HG02852 (cell line): ENCODE data around the gene SH2D3C.
"Not testable (repeated sequence)": the region's sequence is repeated elsewhere in the genome, so short reads cannot be mapped to it uniquely, and the experiment has no call there.

Source experiments
- ATAC-seq: cut with Tn5 transposase; IDR thresholded peaks from one replicate; pipeline ENCODE4 v1.9.1; 2021; ENCODE audit warnings: mild to moderate bottlenecking, moderate library complexity; ENCODE audit not compliant: unreplicated experiment

SH2D3C gene

DNA sequence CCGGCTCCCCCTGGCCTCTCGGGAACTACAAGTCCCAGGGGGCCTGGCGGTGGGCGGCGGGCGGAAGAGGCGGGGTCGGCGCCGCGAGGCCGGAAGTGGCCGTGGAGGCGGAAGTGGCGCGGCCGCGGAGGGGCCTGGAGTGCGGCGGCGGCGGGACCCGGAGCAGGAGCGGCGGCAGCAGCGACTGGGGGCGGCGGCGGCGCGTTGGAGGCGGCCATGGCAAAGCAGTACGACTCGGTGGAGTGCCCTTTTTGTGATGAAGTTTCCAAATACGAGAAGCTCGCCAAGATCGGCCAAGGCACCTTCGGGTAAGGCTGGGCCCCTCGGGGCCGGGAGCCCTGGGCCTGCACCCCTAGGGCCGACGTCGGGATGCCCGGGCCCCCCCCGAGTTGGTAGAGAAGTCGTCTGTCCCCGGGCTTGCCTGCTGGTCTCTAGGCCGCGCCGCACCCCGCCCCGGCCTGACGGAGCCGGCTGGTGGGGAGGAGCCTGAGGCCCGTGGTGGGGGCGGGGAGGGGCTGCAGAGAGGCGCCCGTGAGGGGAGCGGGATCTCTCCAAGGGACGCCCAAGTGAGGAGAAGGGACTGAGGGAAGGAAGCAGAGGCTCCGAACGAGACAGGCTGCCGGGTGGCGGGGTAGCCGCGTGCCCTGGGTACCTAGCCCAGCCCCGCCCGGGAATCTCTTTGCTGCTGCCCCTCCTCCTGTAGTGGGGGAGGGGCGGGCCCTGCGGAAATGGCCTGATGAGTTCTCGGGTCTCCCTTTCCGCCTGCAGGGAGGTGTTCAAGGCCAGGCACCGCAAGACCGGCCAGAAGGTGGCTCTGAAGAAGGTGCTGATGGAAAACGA, 7.7 kb upstream of the SH2D3C start, which contains the start of gene CDK9:
TSS of gene CDK9 (plus strand) at position 102 of the 840 bp plus-strand sequence. CDS start at position 217, 115 bp downstream.
- peak; percentile 66 for ATAC-seq

DNA sequence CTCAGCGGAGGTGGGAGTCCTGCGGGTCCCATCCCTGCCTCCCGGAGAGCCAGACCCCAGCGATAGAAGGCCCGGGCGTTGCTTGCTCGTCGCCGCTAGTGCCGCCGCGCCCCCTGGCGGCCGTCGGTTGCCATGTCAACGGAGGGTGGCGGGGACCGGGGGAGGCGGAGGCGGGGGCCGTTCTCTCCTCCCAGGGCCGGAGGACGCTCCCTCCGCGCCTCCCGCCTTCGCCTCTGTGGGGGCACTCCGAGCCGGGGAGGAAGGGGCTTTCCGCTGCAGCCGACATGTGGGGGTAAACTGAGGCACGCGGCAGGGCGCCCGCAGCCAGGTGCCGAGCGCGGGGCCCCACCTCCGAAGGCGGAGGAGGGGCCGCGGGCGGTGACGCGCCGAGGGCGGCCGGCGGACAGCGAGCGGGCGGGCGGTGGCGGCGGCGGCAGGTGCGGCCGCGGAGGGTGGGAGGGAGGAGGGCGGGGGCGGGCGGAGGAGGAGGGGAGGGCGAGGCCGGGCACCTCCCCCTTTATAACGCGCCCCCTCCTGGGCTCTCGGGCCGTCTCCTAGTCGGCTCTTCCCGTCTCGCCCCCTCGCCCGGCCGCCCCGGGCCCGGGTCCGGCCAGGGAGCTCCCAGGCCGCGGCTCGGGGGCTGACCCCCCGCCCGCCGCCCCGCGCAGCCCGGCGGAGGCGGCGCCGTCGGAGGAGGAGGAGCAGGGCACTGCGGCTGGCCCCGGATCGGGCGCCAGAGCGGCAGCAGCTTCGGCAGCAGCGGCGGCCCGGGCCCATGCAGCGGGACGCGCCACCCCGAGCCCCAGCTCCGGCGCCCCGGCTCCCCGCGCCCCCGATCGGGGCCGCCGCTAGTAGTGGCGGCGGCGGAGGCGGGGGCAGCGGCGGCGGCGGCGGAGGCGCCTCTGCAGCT, 6.8 kb upstream of the SH2D3C start:
- peak; percentile 48 for ATAC-seq

DNA sequence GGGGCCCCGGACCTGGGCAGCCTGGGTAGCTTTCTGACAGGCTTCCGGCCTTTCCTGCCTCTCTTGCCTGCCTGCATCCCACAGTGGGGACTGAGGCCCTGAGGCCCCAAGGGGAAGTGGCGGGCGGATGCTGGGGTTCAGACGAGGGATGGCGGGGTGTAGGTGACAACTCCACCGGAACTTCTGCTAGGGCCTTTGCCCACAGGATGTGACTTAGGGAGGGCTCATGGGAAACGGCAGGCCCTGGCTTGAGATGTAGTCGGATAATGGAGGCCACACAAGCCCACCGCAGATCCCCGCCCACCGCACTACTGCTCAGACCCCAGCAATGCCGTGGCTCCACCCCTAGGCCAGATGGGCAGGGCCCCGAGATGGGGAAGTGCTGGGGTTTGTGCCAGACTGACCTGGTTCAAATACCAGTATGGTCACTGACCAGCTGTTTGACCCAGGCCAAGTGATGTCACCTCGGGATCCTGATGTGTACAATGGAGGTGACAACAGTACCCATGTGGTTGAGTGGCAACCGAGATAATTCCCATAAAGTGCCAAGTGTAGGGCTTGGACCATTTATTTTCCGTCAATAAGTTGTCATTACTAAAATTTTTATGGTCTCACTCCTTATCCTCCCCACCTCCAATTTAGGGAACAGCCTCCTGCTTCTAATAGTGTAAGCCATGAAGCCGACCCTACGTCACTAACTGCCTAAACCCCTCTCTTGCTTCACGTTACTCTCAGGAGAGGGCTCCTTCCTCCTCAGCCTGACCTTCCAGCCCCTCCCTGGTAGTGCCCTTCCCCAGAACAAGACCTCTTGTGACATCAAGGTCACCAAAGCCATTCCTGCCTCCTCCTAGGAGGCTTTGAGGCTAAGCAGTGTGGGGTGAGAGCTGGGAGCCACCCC, 4.9 kb upstream of the SH2D3C start:
- ATAC-seq, result no peak

DNA sequence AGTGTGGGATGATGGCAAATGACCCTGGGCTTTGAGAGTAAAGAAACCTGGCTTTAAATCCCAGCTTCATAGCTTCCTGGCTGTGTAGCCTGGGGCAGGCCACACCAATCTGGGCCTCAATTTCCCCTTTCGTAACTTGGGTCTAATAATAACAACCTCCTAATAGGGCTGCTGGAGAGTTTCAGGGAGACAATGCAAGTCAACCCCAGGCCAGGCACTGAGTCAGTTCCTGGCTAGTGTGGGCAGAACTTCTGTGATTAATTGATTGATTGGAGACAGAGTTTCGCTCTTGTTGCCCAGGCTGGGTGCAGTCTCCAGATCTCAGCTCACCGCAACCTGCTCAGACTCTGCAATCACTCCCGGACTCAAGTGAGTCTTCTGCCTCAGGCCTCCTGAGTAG, 3.3 kb upstream of the SH2D3C start:
- ATAC-seq, result no peak

DNA sequence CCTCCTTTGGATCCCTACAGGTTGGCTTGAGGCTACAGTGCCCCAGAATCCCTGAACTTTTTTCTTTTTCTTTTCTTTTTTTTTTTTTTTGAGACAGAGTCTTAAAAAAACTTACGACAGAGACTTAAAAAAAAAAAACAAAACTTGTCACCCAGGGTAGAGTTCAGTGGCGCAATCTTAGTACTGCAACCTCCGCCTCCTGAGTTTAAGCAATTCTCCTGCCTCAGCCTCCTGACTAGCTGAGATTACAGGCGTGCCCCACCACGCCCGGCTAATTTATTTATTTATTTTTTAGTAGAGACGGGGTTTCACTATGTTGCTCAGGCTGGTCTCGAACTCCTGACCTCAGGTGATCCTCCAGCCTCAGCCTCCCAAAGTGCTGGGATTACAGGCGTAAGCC, 2.4 kb upstream of the SH2D3C start:
- ATAC-seq, result not testable (repeated sequence)

DNA sequence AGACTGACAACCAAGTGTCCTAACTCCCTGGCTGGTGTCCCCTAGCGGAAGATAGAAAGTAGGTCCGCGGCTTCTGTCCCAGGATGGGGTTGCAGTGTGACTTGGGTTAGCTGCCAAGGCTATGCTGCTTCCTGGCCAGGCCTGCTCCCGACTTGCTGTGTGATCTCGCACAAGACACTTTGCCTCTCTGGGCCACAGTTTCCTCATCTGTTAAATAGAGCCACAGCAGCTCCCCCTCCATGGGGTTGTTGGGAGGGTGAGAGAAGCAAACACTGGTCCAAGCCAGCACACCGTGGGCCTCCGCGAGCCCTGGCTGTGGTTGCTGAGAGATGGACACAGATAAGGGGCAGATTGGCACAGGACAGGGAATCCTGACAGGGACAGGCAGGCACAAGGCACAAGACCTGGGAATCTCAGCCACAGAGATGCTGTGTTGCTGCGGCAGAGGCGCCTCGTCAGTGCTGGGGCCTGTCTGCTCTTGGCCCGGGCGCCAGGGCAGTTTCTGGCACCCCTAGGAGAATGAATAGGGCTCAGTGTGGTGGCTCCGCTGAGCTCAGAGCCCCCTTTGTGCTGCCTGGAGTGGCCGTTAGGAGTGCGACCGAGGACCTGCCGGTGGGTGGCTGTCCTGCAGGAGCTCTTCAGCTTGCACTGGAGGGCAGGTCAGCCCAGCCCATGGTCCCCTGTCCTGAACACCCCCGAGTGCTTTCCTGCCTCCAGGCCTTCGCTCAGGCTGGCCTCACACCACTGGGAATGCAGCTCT, 1.8 kb upstream of the SH2D3C start:
- no peak for ATAC-seq

DNA sequence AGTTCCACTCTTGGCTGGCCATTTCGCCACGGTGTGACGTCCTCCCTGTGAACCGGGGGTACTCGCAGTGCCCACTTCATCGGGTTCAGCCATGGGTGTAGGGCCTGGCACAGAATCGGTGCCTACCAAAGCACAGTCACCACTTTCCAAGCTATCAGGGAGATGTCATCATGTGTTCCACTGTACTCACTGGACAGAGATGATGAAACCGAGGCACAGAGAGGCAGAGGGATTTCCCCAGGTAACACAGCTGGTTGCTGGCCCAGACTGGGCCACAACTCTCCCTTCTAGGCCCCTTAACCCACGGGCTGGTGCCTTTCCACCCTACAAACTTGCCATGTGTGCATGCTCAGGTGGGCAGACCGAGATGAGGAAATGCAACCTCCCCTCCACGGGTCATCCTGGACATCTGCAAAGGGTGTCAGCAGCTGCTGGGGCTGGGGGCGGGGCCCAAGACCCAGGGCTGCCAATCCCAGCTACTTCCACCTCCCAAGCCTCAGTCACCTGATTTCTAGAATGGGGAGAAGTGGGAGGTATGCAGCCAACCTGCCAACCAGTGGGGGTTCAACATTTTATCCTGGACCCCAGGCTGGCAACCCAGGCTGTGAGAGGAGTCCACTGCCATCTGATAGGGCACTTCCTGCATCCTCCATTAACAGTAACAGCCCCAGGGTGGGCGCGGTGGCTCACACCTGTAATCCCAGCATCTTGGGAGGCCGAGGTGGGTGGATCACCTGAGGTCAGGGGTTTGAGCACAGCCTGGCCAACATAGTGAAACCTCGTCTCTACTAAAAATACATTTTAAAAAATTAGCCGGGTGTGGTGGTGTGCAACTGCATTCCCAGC, 893 bp upstream of the SH2D3C start:
- peak; percentile 51 for ATAC-seq

DNA sequence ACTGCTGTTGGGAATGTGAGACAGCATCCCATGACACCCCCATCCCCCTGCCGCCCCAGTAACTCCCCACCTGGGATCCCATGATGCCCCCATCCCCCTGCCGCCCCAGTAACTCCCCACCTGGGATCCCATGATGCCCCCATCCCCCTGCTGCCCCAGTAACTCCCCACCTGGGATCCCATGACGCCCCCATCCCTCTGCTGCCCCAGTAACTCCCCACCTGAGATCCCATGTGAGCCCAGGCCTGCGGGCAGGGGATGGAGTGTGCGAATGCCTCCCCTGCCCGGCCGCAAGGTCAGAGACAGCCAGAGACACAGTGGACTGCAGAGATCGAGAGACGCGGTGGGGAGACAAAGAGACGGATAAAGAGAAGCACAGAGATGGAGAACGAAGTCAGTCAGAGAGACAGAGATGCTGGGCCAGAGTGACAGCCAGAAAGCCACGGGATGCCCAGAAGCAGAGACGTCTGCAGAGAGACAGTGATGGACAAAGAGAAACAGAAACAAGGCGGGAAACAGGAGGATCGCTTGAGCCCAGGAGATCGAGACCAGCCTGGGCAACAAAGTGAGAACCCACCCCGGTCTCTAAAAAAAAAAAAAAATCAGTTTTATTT, 992 bp downstream of the SH2D3C start:
- ATAC-seq, result no peak

DNA sequence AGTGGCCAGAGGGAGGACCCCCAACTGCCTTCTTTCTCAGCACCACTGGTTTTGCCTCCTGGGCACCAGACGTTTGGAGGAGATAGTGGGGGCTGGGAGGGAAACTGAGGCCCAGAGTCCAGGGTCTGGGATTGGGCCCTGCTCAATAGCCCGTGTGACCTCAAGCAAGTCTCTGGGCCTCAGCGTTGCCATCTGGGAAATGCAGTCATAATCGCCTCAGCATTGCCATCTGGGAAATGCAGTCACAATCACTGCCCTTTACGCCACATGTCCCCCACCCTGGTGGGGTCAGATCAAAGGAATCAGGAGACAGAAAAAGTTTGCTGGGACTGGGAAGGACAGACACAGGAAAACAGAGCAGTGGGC, 1.6 kb downstream of the SH2D3C start:
- ATAC-seq, result no peak

DNA sequence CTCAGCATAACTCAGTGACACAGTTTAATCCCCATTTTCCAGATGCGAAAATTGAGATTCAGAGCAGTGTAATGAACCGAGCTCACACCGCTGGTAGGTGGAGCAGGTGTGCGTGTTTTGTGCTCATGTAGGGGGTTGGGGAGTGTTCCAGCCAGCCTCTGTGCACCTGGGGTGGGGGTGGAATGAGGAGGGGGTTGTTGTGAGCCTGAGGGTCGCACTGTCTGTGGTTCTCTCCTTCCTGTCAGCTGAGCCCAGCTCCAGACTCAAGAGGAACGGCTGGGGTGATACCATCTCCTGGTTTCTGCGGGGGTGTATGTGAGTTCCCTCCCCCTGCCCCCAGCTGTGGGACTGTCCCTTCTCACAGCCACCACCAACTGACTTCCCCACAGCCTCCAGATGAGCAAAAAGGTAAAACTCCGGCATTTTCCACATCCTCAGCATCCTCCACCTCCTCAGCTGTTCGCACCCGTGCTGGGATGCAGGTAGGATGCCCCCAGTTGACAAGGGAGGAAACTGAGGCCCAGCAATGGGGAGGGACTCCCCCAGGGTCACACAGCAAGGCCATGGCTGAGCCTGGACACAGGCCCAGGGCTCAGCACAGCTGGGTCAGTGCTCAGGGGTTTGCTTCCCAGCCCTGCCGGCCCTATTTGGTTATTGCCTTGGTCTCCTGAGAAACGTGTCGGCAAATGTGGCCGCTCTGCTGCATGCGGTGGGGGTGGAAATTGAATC, 2.1 kb downstream of the SH2D3C start:
- peak; percentile 34 for ATAC-seq

DNA sequence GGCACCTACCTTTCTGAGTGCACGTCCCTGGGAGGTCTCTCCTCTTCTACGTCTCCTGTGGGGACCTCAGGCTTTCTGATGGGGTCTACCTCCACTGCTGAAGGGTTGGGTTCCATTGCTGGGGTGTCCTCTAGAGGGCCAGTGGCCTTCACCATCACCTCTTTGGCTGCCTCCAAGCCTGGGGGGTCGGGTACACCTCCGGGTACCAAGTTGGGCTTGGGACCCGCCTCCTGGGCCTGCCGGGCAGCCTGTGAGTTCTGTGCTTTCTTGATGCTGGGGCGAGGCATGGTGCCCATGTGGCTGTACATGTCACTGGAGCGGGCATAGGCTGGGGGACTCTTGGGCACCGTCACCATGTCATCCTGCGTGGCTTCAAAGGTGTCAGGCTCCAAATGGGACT, 4.5 kb downstream of the SH2D3C start:
- ATAC-seq, result no peak

DNA sequence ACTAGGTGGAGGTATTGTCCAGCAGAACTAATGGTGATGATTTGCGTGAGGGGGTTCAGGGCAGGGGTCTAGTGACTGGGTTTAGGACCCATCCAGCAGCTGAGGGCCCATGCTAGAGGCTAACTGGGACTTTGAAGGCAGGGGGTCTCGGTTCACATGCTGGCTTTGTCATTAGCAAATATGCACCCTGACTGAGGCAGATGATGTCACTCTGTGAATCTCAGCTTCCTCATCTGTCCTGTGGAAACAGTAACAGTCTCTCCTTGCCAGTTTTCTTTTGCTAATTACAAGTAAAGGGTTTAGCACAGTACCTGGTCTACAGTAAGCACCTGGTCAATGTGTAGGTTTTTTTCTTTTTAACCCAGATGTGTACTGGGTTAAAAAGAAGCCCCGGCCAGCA, 5.2 kb downstream of the SH2D3C start:
- no peak for ATAC-seq

DNA sequence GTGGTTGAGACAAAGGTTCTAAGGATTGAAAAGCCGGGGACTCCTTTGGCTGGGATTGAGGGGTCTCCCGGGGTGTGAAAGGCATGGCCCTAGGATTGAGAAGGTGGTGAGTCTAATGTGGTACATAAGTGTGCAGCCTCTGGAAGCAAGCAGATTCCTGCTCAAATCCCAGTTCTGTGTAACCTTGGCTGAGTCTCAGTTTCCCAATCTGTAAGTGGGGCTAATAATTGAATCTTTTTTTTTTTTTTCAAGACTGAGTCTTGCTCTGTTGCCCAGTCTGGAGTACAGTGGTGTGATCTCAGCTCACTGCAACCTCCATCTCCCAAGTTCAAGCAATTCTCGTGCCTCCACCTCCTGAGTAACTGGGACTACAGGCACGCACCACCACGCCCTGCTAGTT, 5.9 kb downstream of the SH2D3C start:
- ATAC-seq, result no peak

DNA sequence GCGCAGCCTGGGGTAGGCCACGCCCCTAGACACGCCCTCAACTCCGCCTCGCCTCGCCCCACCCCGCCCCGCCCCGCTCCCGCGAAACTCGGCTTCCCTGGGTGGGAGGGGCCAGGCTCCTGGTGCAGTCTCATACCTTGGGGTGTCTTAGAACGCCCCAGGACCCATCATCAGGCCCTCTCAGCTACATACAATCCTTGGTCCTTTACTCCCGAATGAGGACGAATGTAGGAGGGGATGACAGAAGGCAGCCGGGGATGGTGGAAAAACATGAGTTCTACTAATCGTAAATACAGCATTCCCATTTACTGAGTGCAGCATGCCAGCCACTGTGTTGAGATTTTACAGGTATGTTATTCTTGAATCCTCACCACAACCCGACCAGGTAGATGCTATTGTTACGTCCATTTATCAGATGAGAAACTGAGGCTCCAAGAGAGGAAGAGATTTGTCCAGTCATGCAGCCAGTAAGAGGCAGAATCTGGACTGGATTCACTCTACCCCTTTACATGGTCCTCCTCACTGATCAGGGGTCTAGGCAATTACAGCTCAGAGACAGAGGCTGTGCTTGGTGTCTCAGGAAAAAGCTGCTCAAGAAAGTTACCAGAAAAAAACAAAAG, 6.8 kb downstream of the SH2D3C start:
- ATAC-seq, result no peak

DNA sequence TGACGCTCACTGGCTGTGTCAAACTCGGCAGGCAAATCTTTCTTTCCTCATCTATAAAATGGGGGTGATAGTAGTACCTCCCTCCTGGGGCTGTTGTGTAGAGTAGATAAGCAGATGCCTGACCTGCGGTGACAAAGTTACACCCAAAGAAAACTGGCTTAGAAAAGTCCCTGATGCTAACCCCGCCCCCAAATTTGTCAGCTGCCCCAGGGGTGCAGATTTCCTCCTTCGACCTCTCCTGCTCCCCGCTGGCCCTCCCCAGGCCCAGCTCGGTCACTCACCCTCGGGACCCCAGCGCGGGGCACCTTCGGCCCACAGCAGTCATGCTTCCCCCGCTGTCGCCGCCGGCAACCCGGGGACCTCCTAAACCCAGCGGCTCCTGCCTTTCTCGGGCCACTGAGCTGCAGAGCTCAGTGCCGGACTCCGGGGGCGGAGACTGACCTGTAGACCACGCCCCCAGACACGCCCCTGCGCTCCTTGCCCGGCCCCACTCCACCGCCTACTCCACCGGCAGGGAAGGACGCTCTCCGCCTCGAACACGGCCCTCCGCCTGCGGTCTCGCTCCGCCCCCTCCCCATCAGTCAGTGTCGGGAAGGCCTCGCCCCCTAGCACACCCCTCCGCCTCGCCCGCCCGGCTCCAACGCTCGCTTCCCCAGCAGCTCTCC, 7.4 kb downstream of the SH2D3C start:
- ATAC-seq, result peak; percentile 84

DNA sequence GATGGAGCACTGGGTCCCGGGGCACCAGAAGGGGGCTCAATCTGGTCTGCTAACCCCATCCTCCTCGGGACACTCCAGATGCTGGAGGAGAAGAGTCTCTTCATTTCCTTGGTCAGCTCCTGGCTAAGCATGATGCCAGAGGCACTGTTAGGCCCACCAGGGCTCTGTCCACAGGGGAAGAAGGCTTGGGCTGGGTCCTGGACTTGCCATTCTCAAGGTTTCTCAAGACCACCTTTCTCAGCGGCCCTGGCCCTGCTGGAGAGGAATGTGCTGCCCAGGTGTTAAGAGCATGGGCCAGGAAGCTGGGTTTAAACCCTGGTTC, 7.9 kb downstream of the SH2D3C start:
- ATAC-seq, result no peak

DNA sequence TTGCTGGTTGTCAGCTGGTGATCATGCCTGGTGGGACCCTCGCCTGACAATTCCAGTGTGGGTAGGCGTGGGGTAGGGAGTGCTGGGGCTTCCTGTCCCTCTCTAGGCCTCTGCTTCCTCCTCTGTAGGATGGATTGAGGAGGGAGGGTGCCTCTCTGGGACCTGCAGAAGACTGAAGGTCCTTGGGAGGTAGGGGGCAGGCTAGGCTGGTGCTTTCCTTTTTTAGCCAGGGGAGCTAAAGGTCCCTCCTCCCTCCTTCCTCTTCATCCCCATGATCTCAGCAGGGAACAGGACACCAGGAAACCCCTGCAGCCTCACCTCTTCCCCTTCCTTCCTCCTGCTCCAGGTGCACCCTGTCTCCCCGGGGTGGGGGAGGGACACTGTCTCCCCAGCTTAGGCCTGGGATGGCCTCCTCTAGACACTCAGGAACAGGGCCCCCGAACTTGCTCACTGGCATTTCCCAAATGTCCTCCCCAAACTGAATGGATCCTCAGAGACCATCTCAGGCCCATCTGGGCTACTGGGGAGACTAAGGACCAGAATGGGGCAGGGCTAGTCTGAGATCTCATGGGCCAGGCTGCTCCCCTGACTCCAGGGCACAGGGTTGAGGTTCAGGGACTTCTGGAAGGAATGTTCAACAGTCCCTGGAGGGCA, 8.4 kb downstream of the SH2D3C start:
- no peak for ATAC-seq
